LNCAP (cell line): Measurements from ENCODE around the gene SELENOK.

Experiments
- CTCF ChIP-seq: fragments of 450-650 bp; IDR thresholded peaks from 2 replicates; pipeline ENCODE4 v1.5.1; 2017; ENCODE audit warnings: mild to moderate bottlenecking

The SELENOK gene

GRCh38 chr3:53836084-53836872, 55.4 kb downstream of the SELENOK start:
- TF ChIP-seq CTCF: no peak

- TF ChIP-seq CTCF: no peak
Measured at GRCh38 chr3:53835257-53835656, 56.4 kb downstream of the SELENOK start.

- no peak for TF ChIP-seq CTCF
Measured at GRCh38 chr3:53834429-53835095, 57.1 kb downstream of the SELENOK start.
